Mucosa of descending colon (tissue), 3 donors: ENCODE data around the gene TUBGCP3. TPM values are rescaled to one million over a fixed set of nuclear protein-coding genes. Genes with fewer than 3 reads are reported as not detected.

ENCODE experiments used
- ATAC-seq: fragments of 200-7000 bp; cut with Tn5 transposase; one replicate; pipeline ENCODE4 v1.9.1; 2020; ENCODE audit warnings: mild to moderate bottlenecking, moderate library complexity
- DNase-seq, 3 donors: peaks; one replicate each; pipeline ENCODE4 v3.0.0-alpha.2; 2020
- H3K36me3 ChIP-seq: fragments of 200-600 bp; one replicate; pipeline ENCODE4 v1.8.0; 2021; ENCODE audit warnings: low read depth, mild to moderate bottlenecking
- H3K4me1 ChIP-seq: fragments of 200-600 bp; one replicate; pipeline ENCODE4 v1.8.0; 2021; ENCODE audit warnings: low read depth, mild to moderate bottlenecking
- H3K4me3 ChIP-seq: fragments of 200-600 bp; one replicate; pipeline ENCODE4 v1.8.0; 2021; ENCODE audit warnings: mild to moderate bottlenecking
- H3K9me3 ChIP-seq: fragments of 200-600 bp; one replicate; pipeline ENCODE4 v1.8.0; 2021; ENCODE audit warnings: mild to moderate bottlenecking
- CTCF ChIP-seq: fragments of 200-600 bp; IDR thresholded peaks from one replicate; pipeline ENCODE4 v1.8.0; 2022; ENCODE audit warnings: antibody characterized with exemption, mild to moderate bottlenecking
- intact Hi-C, 2 donors: fragments of 100-400 bp; cut with DNase I in 1 of 2; cut with micrococcal nuclease in 1 of 2; formaldehyde crosslinking; loops; one replicate each; pipeline versions ENCODE4 v1.11.0 to v1.11.1; 2022; cut with DNase I, micrococcal nuclease
- total RNA-seq, 3 donors: library from RNA; stranded (reverse); fragmentation: NEBNext Ultra II Directional in 2 of 3; extraction: Animal tissue kit (Norgen Biotek cat#: 25700) in 2 of 3; gene quantifications; one replicate each; pipeline versions ENCODE4 v1.2.1 to v1.2.4, GENCODE V29; 2021 to 2023
- donor health status: DM: no; HTN: no; CAD: no; lungs with moderate emphysema.
- donor health status: DM: no; HTN: no; CAD: no.
- donor health status: DM: no; HTN: yes; CAD: no.

The TUBGCP3 gene
- total RNA-seq, 3 donors from 2014 or later = 27.7 to 44.8 (median 32.7) TPM

- ATAC-seq (no peak), DNase-seq (no peak)
- no peak overlapping the region for H3K4me3 ChIP-seq
- no peaks in the 10 kb centered on the region for H3K36me3 ChIP-seq
- no peaks in the 10 kb centered on the region for H3K4me1 ChIP-seq
- H3K9me3 ChIP-seq = no peaks in the 10 kb centered on the region
- intact Hi-C loops = no loop called here
- no peak for TF ChIP-seq CTCF
Observed at GRCh38 chr13:112462408-112462807, 125.5 kb downstream of the TUBGCP3 start.

GRCh38 chr13:112457485-112457884 lies 130.5 kb downstream of the TUBGCP3 start:
- Histone ChIP-seq H3K4me1 (no peaks in the 10 kb centered on the region), H3K36me3 (no peaks in the 10 kb centered on the region), H3K4me3 (no peak overlapping the region), H3K9me3 (no peaks in the 10 kb centered on the region)
- no peak for TF ChIP-seq CTCF
- intact Hi-C loops = no loop called here
- ATAC-seq (no peak), DNase-seq (no peak)

- ATAC-seq (no peak), DNase-seq (no peak)
- Histone ChIP-seq H3K4me1 (no peaks in the 10 kb centered on the region), H3K4me3 (no peak overlapping the region), H3K9me3 (no peaks in the 10 kb centered on the region), H3K36me3 (no peaks in the 10 kb centered on the region)
- TF ChIP-seq CTCF = no peak
- intact Hi-C loops = no loop called here
Observed at GRCh38 chr13:112457081-112457480, 130.9 kb downstream of the TUBGCP3 start.

GRCh38 chr13:112456138-112457056 lies 131.6 kb downstream of the TUBGCP3 start:
- ATAC-seq (no peak), DNase-seq (no peak)
- H3K9me3 ChIP-seq = no peaks in the 10 kb centered on the region
- intact Hi-C loops = no loop called here
- TF ChIP-seq CTCF = no peak
- H3K36me3 ChIP-seq = no peaks in the 10 kb centered on the region
- H3K4me1 ChIP-seq = no peaks in the 10 kb centered on the region
- H3K4me3 ChIP-seq = no peak overlapping the region

GRCh38 chr13:112455476-112456059 lies 132.4 kb downstream of the TUBGCP3 start:
- no peaks in the 10 kb centered on the region for H3K36me3 ChIP-seq
- intact Hi-C loops = no loop called here
- no peak for ATAC-seq

More at GRCh38 chr13:112455476-112456059, 132.4 kb downstream of the TUBGCP3 start:
- no peaks in the 10 kb centered on the region for H3K4me1 ChIP-seq
- H3K4me3 ChIP-seq = no peak overlapping the region
- H3K9me3 ChIP-seq = no peaks in the 10 kb centered on the region
- no peak for DNase-seq
- no peak for TF ChIP-seq CTCF
